GM13977 (cell line): ENCODE results near the gene FMO1.

Source experiments
- DNase-seq: peaks from one replicate; pipeline ENCODE4 v3.0.0; 2012; ENCODE audit warnings: low spot score
- in situ Hi-C: fragments of 300-500 bp; cut with MboI; formaldehyde crosslinking; loops from one replicate; pipeline ENCODE4 v1.12.0; 2022; ENCODE audit warnings: low sequenced_read_pairs, low pct_unique_long_range_greater_than_20kb, mixed read lengths, inconsistent platforms; ENCODE audit not compliant: unreplicated experiment
- TF ChIP-seq, protein P1 (sequence below): IDR thresholded peaks from 2 replicates; pipeline ENCODE4 v1.5.1; 2012; ENCODE audit warnings: mild to moderate bottlenecking, control low read depth; ENCODE audit not compliant: insufficient read depth; ENCODE audit errors: extremely low read depth, missing control alignments

FMO1 gene, protein sequence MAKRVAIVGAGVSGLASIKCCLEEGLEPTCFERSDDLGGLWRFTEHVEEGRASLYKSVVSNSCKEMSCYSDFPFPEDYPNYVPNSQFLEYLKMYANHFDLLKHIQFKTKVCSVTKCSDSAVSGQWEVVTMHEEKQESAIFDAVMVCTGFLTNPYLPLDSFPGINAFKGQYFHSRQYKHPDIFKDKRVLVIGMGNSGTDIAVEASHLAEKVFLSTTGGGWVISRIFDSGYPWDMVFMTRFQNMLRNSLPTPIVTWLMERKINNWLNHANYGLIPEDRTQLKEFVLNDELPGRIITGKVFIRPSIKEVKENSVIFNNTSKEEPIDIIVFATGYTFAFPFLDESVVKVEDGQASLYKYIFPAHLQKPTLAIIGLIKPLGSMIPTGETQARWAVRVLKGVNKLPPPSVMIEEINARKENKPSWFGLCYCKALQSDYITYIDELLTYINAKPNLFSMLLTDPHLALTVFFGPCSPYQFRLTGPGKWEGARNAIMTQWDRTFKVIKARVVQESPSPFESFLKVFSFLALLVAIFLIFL

DNA sequence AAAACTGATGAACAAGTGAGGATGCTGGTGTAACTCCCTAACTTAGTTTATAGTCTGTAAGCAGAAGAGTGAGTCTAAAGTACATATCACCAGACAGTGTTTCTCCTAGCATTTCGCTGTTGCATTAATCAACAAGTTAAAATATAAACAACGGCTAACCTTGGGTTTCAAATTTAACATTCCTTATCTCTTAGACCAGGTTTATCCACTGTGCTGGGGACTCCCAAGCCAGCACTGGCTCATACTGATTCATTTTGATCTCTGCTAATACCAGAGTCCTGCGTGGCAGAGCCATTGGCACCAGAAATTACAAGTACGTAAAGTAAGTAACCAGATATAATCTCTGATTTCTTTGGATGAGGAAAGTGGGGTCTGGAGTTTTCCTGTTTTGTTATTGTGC is at the start of gene FMO1:
FMO1 (plus strand) TSS at position 193 of the 400 bp plus-strand sequence. CDS start 9,594 bp downstream, outside the sequence.
- TF ChIP-seq, protein P1, sequence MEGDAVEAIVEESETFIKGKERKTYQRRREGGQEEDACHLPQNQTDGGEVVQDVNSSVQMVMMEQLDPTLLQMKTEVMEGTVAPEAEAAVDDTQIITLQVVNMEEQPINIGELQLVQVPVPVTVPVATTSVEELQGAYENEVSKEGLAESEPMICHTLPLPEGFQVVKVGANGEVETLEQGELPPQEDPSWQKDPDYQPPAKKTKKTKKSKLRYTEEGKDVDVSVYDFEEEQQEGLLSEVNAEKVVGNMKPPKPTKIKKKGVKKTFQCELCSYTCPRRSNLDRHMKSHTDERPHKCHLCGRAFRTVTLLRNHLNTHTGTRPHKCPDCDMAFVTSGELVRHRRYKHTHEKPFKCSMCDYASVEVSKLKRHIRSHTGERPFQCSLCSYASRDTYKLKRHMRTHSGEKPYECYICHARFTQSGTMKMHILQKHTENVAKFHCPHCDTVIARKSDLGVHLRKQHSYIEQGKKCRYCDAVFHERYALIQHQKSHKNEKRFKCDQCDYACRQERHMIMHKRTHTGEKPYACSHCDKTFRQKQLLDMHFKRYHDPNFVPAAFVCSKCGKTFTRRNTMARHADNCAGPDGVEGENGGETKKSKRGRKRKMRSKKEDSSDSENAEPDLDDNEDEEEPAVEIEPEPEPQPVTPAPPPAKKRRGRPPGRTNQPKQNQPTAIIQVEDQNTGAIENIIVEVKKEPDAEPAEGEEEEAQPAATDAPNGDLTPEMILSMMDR: no peak
- no peak for DNase-seq
- in situ Hi-C loops: no loop called here

DNA sequence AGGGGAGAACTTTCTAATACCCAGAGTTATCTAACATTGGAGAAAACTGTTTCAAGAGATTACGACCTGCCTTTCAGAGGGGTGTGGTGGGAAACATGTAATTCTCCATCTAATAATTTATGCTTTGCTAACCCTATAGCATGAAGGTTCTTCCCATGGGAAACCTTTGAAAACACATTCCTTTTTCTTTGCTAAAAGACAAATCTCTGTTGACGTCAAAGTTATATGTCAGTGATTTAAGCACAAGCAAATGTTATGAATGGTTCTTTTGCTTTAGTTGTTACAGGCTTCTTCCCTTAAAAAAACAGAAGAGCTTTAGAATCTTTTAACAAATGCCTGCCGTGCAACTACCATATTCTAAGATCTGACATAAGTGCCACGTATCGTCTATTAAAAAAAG is 44.0 kb upstream of the FMO1 start:
- no peak for DNase-seq
- TF ChIP-seq, protein P1: no peak
- in situ Hi-C loops: no loop called here

- in situ Hi-C loops: no loop called here
- no peak for DNase-seq
- TF ChIP-seq, protein P1: no peak
Observed at GRCh38 chr1:171206204-171206977, 41.9 kb upstream of the FMO1 start.

GRCh38 chr1:171206978-171207355 is 41.3 kb upstream of the FMO1 start:
- no peak for DNase-seq
- in situ Hi-C loops: no loop called here
- TF ChIP-seq, protein P1: no peak

- DNase-seq: no peak
- TF ChIP-seq, protein P1: no peak
- in situ Hi-C loops: no loop called here
Observed at GRCh38 chr1:171207377-171207776, 40.9 kb upstream of the FMO1 start.

DNA sequence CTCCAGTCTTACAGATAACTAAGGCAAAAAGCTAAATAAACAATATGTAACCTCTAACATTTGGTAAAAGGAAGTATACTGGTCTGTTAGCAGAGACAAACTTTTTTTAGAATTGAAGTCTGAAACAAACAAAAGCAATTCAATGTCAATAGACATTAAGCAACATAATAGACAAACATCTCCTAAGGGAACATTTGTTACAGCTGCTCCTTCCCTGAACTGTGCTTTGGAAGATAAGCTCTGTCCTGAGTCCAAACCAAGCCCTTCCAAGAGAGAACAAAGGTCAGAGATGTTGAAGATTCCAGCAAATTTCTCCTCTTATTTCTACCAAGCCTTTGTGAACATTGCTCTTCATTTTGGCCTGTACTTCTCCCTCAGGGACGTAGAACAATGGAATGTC is 37.9 kb upstream of the FMO1 start:
- TF ChIP-seq, protein P1: no peak
- no peak for DNase-seq
- in situ Hi-C loops: no loop called here
